HG03575 (cell line): ENCODE data around the gene MCM9.

Source experiments
- ATAC-seq: cut with Tn5 transposase; IDR thresholded peaks from one replicate; pipeline ENCODE4 v1.9.1; 2021; ENCODE audit not compliant: unreplicated experiment, insufficient number of reproducible peaks, low FRiP score; ENCODE audit errors: extremely low read depth

MCM9 gene

GRCh38 chr6:118934461-118935330 is at the start of gene MCM9:
MCM9 (minus strand) TSS chr6:118935159; CDS start chr6:118931723, 3,436 bp downstream.
- peak; percentile 87 for ATAC-seq

GRCh38 chr6:118984342-118984741 is 49.4 kb upstream of the MCM9 start:
- no peak for ATAC-seq

- ATAC-seq: no peak
These were observed 47.6 kb upstream of the MCM9 start for GRCh38 chr6:118982575-118982911.

GRCh38 chr6:118981884-118982574 is 47.1 kb upstream of the MCM9 start:
- no peak for ATAC-seq

GRCh38 chr6:118980063-118980462 is 45.1 kb upstream of the MCM9 start:
- ATAC-seq: no peak

- ATAC-seq: no peak
These were observed 39.8 kb upstream of the MCM9 start for GRCh38 chr6:118974790-118975189.

- no peak for ATAC-seq
These were observed 36.7 kb upstream of the MCM9 start for GRCh38 chr6:118971682-118972081.

- ATAC-seq: no peak
These were observed 35.9 kb upstream of the MCM9 start for GRCh38 chr6:118970866-118971265.

GRCh38 chr6:118968416-118968815 is 33.5 kb upstream of the MCM9 start:
- ATAC-seq: no peak

GRCh38 chr6:118967239-118967638 is 32.3 kb upstream of the MCM9 start:
- ATAC-seq: no peak

GRCh38 chr6:118965843-118966370 is 30.9 kb upstream of the MCM9 start:
- no peak for ATAC-seq

- no peak for ATAC-seq
These were observed 30.4 kb upstream of the MCM9 start for GRCh38 chr6:118965371-118965770.

GRCh38 chr6:118963003-118963402 is 28.0 kb upstream of the MCM9 start:
- ATAC-seq: no peak

- ATAC-seq: no peak
These were observed 24.9 kb upstream of the MCM9 start for GRCh38 chr6:118959903-118960302.

- no peak for ATAC-seq
These were observed 18.4 kb upstream of the MCM9 start for GRCh38 chr6:118953391-118953790.

GRCh38 chr6:118952683-118953082 is 17.7 kb upstream of the MCM9 start:
- ATAC-seq: no peak

GRCh38 chr6:118945217-118945616 is 10.3 kb upstream of the MCM9 start:
- ATAC-seq: no peak

- no peak for ATAC-seq
These were observed 5.8 kb upstream of the MCM9 start for GRCh38 chr6:118940770-118941169.

- ATAC-seq: no peak
These were observed 4.7 kb upstream of the MCM9 start for GRCh38 chr6:118939683-118940082.
